ENCODE results near the gene PEMT. TPM values are rescaled to one million over a fixed set of nuclear protein-coding genes. Genes with fewer than 3 reads are reported as not detected.

The PEMT gene
- total RNA-seq, 1 experiment from 2014 or later: 27.0 TPM

- no peak overlapping the region for H3K4me3 ChIP-seq (ENCODE audit: low read depth in 2 of 2, low read length in 2 of 2)
- no peak for ATAC-seq
- DNase-seq (ENCODE audit: low read depth, low spot score): no peak
- no peaks in the 10 kb centered on the region for H3K9me3 ChIP-seq (ENCODE audit: control insufficient read depth, insufficient read depth, low read depth, low read length)
- peaks cover 3% of the 10 kb centered on the region for H3K4me1 ChIP-seq (ENCODE audit: control insufficient read depth, insufficient read depth, low read length)
- ChIA-PET POLR2A (no interaction called here), CTCF (no interaction called here)
- intact Hi-C loops (cut with micrococcal nuclease; ENCODE audit: unreplicated experiment) (no loop called here), in situ Hi-C loops (cut with HindIII; ENCODE audit: low pct_unique_long_range_greater_than_20kb, low sequenced_read_pairs) (no loop called here)
- H3K36me3 ChIP-seq (ENCODE audit: control insufficient read depth, insufficient read depth, low read length): no peaks in the 10 kb centered on the region
- no TSS peak for BruUV-seq (replicated peaks)
- H3K27me3 ChIP-seq (ENCODE audit: control insufficient read depth, insufficient read depth, low read length): no peaks in the 10 kb centered on the region
- TF ChIP-seq TCF7L2 (IDR thresholded peaks at IDR 0.05; ENCODE audit: low read depth, low read length) (no peak), CTCF (IDR thresholded peaks at IDR 0.05) (no peak), POLR2AphosphoS5 (IDR thresholded peaks at IDR 0.05; ENCODE audit: low read depth, low read length) (no peak), SIN3A (IDR thresholded peaks at IDR 0.05; ENCODE audit: borderline replicate concordance, insufficient read depth, low read depth, low read length) (no peak), REST (IDR thresholded peaks at IDR 0.05; ENCODE audit: insufficient read depth in 1 of 2, low read depth in 2 of 2, low read length in 1 of 2) (no peak)
- no peak overlapping the region for H3K27ac ChIP-seq (ENCODE audit: low read length)
These were observed 84.5 kb downstream of the PEMT start for GRCh38 chr17:17506893-17507464.

GRCh38 chr17:17506181-17506741, 85.2 kb downstream of the PEMT start:
- no peaks in the 10 kb centered on the region for H3K27me3 ChIP-seq (ENCODE audit: control insufficient read depth, insufficient read depth, low read length)
- BruUV-seq (replicated peaks): no TSS peak
- CTCF ChIA-PET: no interaction called here
- DNase-seq (ENCODE audit: low read depth, low spot score): no peak
- intact Hi-C loops (cut with micrococcal nuclease; ENCODE audit: unreplicated experiment) (no loop called here), in situ Hi-C loops (cut with HindIII; ENCODE audit: low pct_unique_long_range_greater_than_20kb, low sequenced_read_pairs) (no loop called here)
- H3K36me3 ChIP-seq (ENCODE audit: control insufficient read depth, insufficient read depth, low read length): no peaks in the 10 kb centered on the region
- no peak overlapping the region for H3K27ac ChIP-seq (ENCODE audit: low read length)
- no peaks in the 10 kb centered on the region for H3K4me1 ChIP-seq (ENCODE audit: control insufficient read depth, insufficient read depth, low read length)
- POLR2A ChIA-PET: no interaction called here
- TF ChIP-seq REST (IDR thresholded peaks at IDR 0.05; ENCODE audit: insufficient read depth in 1 of 2, low read depth in 2 of 2, low read length in 1 of 2) (no peak), SIN3A (IDR thresholded peaks at IDR 0.05; ENCODE audit: borderline replicate concordance, insufficient read depth, low read depth, low read length) (no peak), CTCF (IDR thresholded peaks at IDR 0.05) (no peak), POLR2AphosphoS5 (IDR thresholded peaks at IDR 0.05; ENCODE audit: low read depth, low read length) (no peak), TCF7L2 (IDR thresholded peaks at IDR 0.05; ENCODE audit: low read depth, low read length) (no peak)
- H3K4me3 ChIP-seq (ENCODE audit: low read depth in 2 of 2, low read length in 2 of 2): no peak overlapping the region
- ATAC-seq: no peak
- H3K9me3 ChIP-seq (ENCODE audit: control insufficient read depth, insufficient read depth, low read depth, low read length): no peaks in the 10 kb centered on the region

Data from Panc1 (cell line).